ENCODE measurements around the gene ZNF699. TPM values are rescaled to one million over a fixed set of nuclear protein-coding genes. Genes with fewer than 3 reads are reported as not detected.
A peak's percentile ranks its signal among the peaks of the same experiment; 100 is the strongest.

ZNF699 gene
- total RNA-seq (2021): 5.5 and 6.6 TPM in 2 replicates
- Bru-seq, nascent RNA: percentile 60 among the genes with signal in this experiment
- percentile 64 among the genes with signal in this experiment for BruChase-seq, experiment 1, labeled RNA remaining after a 2-hour chase
- BruChase-seq, experiment 2, labeled RNA remaining after a 6-hour chase: percentile 48 among the genes with signal in this experiment
- long read RNA-seq, partial matches to known transcripts: 2 of 3 reads
- long read RNA-seq, other reads (novel, unspliced or antisense): 1 of 3 reads

- BruUV-seq (replicated peaks): TSS peak; percentile 54
- POLR2A ChIA-PET (ENCODE audit: low non-redundant PET): interaction anchor here (0.6 kb wide), 1 partner anchor 134 kb away, joined by 3 read pairs; no protein-coding TSS in a partner anchor
- Histone ChIP-seq H3K27me3 (replicated peaks; ENCODE audit: insufficient read depth, low read depth, low read length, poor library complexity) (no peaks in the 10 kb centered on the region), H3K27ac (ENCODE audit: low read depth, low read length, poor library complexity, severe bottlenecking) (peak within 1 kb of the TSS; percentile 85), H3K4me3 (ENCODE audit: low read depth, low read length, poor library complexity, severe bottlenecking) (peak within 1 kb of the TSS; percentile 89), H3K36me3 (ENCODE audit: insufficient read depth, low read length, poor library complexity, severe bottlenecking) (no peaks in the 10 kb centered on the region), H3K4me1 (ENCODE audit: insufficient read depth, low read length, poor library complexity, severe bottlenecking) (peaks cover 6% of the 10 kb centered on the region), H3K9me3 (ENCODE audit: low read depth, low read length, poor library complexity, severe bottlenecking) (no peaks in the 10 kb centered on the region)
- CTCF ChIA-PET: no interaction called here
- TF ChIP-seq, protein P1, sequence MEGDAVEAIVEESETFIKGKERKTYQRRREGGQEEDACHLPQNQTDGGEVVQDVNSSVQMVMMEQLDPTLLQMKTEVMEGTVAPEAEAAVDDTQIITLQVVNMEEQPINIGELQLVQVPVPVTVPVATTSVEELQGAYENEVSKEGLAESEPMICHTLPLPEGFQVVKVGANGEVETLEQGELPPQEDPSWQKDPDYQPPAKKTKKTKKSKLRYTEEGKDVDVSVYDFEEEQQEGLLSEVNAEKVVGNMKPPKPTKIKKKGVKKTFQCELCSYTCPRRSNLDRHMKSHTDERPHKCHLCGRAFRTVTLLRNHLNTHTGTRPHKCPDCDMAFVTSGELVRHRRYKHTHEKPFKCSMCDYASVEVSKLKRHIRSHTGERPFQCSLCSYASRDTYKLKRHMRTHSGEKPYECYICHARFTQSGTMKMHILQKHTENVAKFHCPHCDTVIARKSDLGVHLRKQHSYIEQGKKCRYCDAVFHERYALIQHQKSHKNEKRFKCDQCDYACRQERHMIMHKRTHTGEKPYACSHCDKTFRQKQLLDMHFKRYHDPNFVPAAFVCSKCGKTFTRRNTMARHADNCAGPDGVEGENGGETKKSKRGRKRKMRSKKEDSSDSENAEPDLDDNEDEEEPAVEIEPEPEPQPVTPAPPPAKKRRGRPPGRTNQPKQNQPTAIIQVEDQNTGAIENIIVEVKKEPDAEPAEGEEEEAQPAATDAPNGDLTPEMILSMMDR (conservative IDR thresholded peaks at IDR 0.05; ENCODE audit: low read depth, low read length): no peak
- no peak for TF ChIP-seq EZH2 (IDR thresholded peaks at IDR 0.05; ENCODE audit: borderline replicate concordance, low read depth, low read length, poor library complexity, severe bottlenecking)
- DNase-seq (ENCODE audit: low spot score): peak; percentile 99
- intact Hi-C loops (cut with micrococcal nuclease; ENCODE audit: unreplicated experiment): no loop called here
These were observed at the start of gene ZNF699 for GRCh38 chr19:9309139-9309973. TSS of gene ZNF699 (minus strand) at chr19:9309838. CDS start at chr19:9305119, 4,719 bp downstream.

- intact Hi-C loops (cut with micrococcal nuclease; ENCODE audit: unreplicated experiment): no loop called here
- peaks cover 17% of the 10 kb centered on the region for H3K9me3 ChIP-seq (ENCODE audit: low read depth, low read length, poor library complexity, severe bottlenecking)
- H3K4me3 ChIP-seq (ENCODE audit: low read depth, low read length, poor library complexity, severe bottlenecking): no peak overlapping the region
- H3K36me3 ChIP-seq (ENCODE audit: insufficient read depth, low read length, poor library complexity, severe bottlenecking): no peaks in the 10 kb centered on the region
- H3K27ac ChIP-seq (ENCODE audit: low read depth, low read length, poor library complexity, severe bottlenecking): no peak overlapping the region
- no peaks in the 10 kb centered on the region for H3K4me1 ChIP-seq (ENCODE audit: insufficient read depth, low read length, poor library complexity, severe bottlenecking)
- TF ChIP-seq, protein P1 (conservative IDR thresholded peaks at IDR 0.05; ENCODE audit: low read depth, low read length): no peak
- TF ChIP-seq EZH2 (IDR thresholded peaks at IDR 0.05; ENCODE audit: borderline replicate concordance, low read depth, low read length, poor library complexity, severe bottlenecking): no peak
- CTCF ChIA-PET: no interaction called here
- POLR2A ChIA-PET (ENCODE audit: low non-redundant PET): no interaction called here
- no peaks in the 10 kb centered on the region for H3K27me3 ChIP-seq (replicated peaks; ENCODE audit: insufficient read depth, low read depth, low read length, poor library complexity)
- BruUV-seq (replicated peaks): no TSS peak
- no peak for DNase-seq (ENCODE audit: low spot score)
These were observed 45.0 kb upstream of the ZNF699 start for GRCh38 chr19:9354651-9355050.

DNA sequence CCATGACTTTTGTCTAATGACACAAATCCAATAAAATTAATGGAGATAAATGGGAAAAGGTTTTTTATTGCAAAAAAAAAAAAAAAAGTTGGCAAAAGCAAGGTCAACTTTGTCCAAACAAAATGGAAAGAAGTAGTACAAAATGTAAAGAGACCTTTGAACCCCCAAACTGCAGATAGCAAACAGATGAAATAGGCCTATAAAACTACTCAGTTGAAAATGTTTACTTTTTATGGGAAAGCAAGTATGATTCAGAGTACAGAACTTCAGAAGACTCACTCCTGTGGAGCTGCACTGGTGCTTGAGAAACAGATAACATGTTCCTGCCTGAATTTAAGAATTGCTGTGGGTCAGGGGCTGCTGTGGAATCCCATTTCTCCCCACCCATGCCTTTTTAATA is 43.4 kb upstream of the ZNF699 start:
- CTCF ChIA-PET: no interaction called here
- POLR2A ChIA-PET (ENCODE audit: low non-redundant PET): no interaction called here
- H3K36me3 ChIP-seq (ENCODE audit: insufficient read depth, low read length, poor library complexity, severe bottlenecking): no peaks in the 10 kb centered on the region
- H3K9me3 ChIP-seq (ENCODE audit: low read depth, low read length, poor library complexity, severe bottlenecking): peaks cover 24% of the 10 kb centered on the region
- H3K4me3 ChIP-seq (ENCODE audit: low read depth, low read length, poor library complexity, severe bottlenecking): no peak overlapping the region
- intact Hi-C loops (cut with micrococcal nuclease; ENCODE audit: unreplicated experiment): no loop called here
- no peaks in the 10 kb centered on the region for H3K4me1 ChIP-seq (ENCODE audit: insufficient read depth, low read length, poor library complexity, severe bottlenecking)
- no peak overlapping the region for H3K27ac ChIP-seq (ENCODE audit: low read depth, low read length, poor library complexity, severe bottlenecking)
- DNase-seq (ENCODE audit: low spot score): no peak
- TF ChIP-seq EZH2 (IDR thresholded peaks at IDR 0.05; ENCODE audit: borderline replicate concordance, low read depth, low read length, poor library complexity, severe bottlenecking): no peak
- TF ChIP-seq, protein P1 (conservative IDR thresholded peaks at IDR 0.05; ENCODE audit: low read depth, low read length): no peak
- no peaks in the 10 kb centered on the region for H3K27me3 ChIP-seq (replicated peaks; ENCODE audit: insufficient read depth, low read depth, low read length, poor library complexity)
- BruUV-seq (replicated peaks): no TSS peak
